ENCODE measurements around the gene ACY1.
A peak's percentile ranks its signal among the peaks of the same experiment; 100 is the strongest.

The ACY1 gene

GRCh38 chr3:51963951-51964451 is 19.3 kb upstream of the ACY1 start:
- DNase-seq (ENCODE audit: low read depth in 2 of 2): no peak

GRCh38 chr3:51964521-51964920 is 18.8 kb upstream of the ACY1 start:
- DNase-seq (ENCODE audit: low read depth in 2 of 2): no peak

DNA sequence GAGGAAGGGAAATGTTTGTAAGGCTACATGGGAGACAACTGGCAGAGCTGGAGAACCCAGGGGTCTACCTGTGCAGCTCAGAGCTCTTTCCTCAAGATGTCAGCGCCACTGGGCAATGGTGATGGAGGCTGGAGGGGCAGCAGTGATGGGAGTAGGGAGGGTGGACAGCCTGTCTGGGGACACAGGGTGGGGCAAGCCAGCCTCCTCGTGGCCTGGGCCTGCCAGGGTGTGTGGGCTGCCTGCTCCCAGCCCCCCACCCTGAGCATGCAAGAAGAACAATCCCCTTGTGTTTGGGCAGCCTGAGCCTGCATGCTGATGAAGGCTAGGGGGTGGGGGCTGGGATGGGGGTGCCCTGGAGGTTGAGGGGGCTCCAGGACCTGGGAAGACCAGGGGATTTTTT is 17.3 kb upstream of the ACY1 start:
- DNase-seq (ENCODE audit: low read depth in 2 of 2): no peak

GRCh38 chr3:51966486-51966885 is 16.8 kb upstream of the ACY1 start:
- DNase-seq (ENCODE audit: low read depth in 2 of 2): no peak

- DNase-seq (ENCODE audit: low read depth in 2 of 2): no peak
Measured at GRCh38 chr3:51966922-51967383, 16.4 kb upstream of the ACY1 start.

DNA sequence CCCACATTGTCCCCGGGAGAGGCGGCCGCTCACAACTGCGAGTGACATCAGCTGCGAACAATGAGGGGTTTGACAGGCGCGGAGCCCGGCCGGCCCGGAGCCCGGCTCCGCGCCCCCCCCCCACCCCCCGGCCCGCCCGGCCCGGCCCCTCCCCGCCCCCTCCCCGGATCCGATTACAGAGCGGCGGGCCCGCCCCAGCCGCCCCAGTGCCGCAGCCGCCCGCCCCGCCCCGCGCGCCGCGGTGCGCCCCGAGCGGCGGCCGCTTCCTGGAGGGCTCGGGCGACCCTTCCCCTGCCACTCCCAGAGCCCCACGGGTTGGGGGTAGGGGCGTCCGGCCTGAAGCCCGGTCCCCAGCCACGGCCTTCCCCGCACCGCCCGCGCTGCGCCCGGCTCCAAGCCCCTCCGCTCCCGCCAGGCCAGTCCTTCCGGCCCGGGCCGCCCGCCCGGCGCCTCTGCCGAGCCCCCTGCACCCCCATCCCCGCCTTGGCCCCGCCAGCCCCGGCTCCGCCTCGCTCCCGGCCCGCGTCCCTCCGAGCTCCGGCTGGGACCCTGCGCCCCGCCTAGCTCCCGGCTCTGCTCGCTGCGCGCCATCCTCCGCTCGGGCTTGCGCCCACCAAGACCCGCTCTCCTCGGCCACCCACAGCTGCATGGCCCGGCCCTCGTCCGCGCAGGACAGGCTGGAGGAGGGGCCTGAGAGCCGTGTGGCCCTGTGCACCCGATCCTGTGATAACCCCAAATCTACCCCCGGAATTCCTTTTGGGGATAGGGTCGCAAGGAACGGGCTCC is 15.8 kb upstream of the ACY1 start, which contains the start of gene PCBP4:
Gene PCBP4, minus strand, starts transcription at position 71 of the 786 bp plus-strand sequence. CDS start 6,214 bp downstream, outside the sequence.
- DNase-seq (ENCODE audit: low read depth in 2 of 2): no peak

GRCh38 chr3:51968170-51968775 is 15.1 kb upstream of the ACY1 start:
- no peak for DNase-seq (ENCODE audit: low read depth in 2 of 2)

GRCh38 chr3:51968883-51969678 is 14.3 kb upstream of the ACY1 start:
- DNase-seq (ENCODE audit: low read depth in 2 of 2): no peak

GRCh38 chr3:51969841-51970240 is 13.5 kb upstream of the ACY1 start:
- no peak for DNase-seq (ENCODE audit: low read depth in 2 of 2)

DNA sequence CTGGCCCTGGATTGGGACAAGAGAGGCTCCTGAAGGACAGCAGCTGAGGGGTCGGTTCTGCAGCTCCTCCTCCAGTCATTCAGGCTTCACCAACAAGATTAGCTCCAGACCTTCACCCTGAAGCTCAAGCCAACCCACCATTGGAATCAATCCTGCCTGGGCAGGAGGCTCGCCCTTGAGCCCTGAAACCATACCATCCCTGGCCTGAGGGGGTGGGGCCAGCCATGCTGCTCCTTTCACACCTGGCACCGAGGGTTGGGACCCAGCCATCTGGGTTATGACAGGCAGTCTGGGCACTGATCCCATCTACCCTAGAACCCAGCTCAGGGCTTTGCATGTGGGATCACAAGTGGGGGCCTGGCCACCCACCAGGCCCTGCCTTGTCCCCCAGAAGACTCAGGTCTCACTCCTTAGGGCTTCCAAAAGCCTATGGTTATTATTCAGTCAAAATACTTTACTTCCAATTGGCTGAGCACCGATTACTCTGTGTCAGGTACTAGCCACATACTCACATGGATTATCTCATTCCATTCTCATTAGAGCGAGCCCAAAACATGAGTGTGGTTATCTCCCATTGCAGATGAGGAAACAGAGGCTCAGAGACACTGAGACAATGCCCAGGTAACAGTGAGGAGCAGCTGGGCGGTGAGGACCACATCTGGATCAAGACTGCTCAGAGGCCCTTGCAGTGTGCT is 12.6 kb upstream of the ACY1 start:
- no peak for DNase-seq (ENCODE audit: low read depth in 2 of 2)

DNA sequence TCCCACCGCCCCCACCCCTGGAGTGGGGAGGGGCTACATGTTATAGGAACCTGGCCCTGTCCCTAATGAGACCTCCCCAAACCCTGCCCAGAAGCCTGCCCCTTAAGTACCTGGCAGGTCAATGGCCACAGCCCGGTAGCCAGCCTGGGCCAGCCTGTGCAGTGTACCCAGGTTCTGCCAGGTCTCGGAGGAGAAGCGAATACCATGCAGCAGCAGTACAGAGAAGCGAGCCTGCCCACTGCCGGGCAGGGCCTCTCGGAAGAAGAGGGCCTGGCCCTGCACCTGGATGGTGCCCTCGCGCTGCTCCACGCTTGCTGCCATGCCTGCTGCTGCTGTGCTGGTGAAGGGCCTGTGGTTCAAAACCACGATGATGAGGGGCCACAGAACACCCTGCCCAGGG is 12.0 kb upstream of the ACY1 start:
- DNase-seq (ENCODE audit: low read depth in 2 of 2): no peak

DNA sequence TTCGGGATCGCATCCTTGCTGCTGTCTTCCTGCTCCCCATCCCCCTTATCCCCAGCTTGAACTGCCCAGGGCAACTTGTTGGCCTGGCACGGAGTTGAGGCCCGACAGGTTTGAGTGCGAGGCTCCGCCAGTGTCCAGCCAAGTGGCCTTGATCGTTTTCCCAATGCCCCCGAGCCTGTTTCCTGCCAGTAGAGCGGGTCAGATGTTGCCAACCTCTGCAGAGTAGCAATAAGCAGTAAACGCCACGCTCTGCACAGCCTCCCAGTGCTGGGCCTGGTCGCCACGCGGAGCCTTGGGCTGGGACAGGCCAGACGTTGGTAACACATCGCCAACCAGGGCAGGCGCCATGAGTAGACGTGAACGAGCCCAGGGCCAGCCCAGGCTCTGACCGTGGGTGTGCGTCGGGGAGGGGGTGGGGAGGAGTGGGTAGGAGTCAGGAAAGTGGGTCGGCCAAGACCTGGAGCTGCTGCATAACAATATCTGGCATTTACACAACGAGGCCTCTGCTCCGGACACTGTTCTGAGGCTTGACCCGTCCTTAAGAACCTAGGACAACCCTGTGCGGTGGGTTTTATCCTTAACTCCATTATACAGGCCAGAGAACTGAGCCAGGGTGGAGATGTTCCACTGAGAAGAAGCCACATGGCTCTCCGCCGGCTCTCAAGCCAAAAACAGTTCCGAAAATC is 8.9 kb upstream of the ACY1 start:
- DNase-seq (ENCODE audit: low read depth in 2 of 2): no peak

GRCh38 chr3:51974963-51975851 is 8.1 kb upstream of the ACY1 start, which contains the start of gene ABHD14A:
TSS of gene ABHD14A (plus strand) at chr3:51975064. CDS start at chr3:51975136, 72 bp downstream.
- DNase-seq (ENCODE audit: low read depth in 2 of 2): peak in 1 of 2 experiments; percentile 35

- no peak for DNase-seq (ENCODE audit: low read depth in 2 of 2)
Measured at GRCh38 chr3:51975852-51976549, 7.3 kb upstream of the ACY1 start.

DNA sequence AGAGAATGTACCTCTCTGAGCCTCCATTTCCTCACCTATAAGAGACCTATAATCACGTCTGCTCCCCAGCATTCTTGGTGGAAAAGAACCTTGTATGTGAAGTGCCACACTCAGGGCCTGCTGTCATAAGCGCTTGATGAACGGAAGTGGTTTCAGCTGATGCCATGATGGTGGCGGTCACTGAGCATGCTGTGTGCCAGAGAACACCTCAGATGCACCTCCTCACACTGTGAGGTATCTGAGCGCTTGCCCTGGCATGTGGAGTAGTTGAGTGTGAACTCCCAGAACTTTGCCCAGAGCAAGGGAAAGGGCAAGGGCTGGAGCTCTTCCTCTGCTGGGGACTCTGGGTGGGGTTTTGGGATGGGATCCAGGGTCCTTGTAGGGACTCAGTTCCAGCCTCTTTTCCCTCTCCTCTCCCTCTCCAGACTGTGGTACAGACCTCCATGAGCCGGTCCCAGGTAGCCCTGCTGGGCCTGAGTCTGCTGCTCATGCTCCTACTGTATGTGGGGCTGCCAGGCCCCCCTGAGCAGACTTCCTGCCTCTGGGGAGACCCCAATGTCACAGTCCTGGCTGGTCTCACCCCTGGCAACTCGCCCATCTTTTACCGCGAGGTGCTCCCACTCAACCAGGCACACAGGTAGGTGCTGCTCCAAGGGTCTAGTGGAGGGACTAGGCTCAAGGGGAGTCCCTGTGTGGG is 5.7 kb upstream of the ACY1 start:
- no peak for DNase-seq (ENCODE audit: low read depth in 2 of 2)

GRCh38 chr3:51978143-51978502 is 5.2 kb upstream of the ACY1 start:
- DNase-seq (ENCODE audit: low read depth in 2 of 2): no peak

GRCh38 chr3:51980253-51980652 is 3.1 kb upstream of the ACY1 start:
- DNase-seq (ENCODE audit: low read depth in 2 of 2): no peak

GRCh38 chr3:51982352-51982837 is 940 bp upstream of the ACY1 start:
- no peak for DNase-seq (ENCODE audit: low read depth in 2 of 2)
